GM21528 (cell line): ENCODE data around the gene SLC16A5.
"Not testable (repeated sequence)": the region's sequence is repeated elsewhere in the genome, so short reads cannot be mapped to it uniquely, and the experiment has no call there.

Experiments used
- ATAC-seq: cut with Tn5 transposase; IDR thresholded peaks from one replicate; pipeline ENCODE4 v1.9.1; 2021; ENCODE audit warnings: mild to moderate bottlenecking, moderate library complexity; ENCODE audit not compliant: unreplicated experiment, low FRiP score

Gene SLC16A5

DNA sequence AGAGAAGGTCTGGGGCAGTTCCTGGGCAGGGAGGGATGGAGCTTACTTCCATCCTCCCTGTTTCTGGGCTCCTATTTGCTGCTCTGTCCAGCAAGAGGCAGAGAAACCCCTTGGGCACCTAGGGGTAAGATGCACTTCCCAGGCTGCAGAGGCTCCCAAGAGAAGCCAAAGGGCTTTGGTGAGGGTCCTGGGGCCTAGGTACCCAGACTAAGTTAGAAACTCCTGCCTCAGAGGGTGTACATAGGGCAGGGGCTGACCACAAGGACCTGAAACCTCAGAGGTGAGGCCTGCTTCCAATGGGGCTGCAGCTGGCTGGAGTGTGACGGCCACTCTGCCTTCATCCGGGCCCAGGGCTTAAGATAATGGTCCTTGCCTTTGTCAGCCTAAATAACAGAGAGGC, 20.4 kb downstream of the SLC16A5 start:
- ATAC-seq, result no peak

DNA sequence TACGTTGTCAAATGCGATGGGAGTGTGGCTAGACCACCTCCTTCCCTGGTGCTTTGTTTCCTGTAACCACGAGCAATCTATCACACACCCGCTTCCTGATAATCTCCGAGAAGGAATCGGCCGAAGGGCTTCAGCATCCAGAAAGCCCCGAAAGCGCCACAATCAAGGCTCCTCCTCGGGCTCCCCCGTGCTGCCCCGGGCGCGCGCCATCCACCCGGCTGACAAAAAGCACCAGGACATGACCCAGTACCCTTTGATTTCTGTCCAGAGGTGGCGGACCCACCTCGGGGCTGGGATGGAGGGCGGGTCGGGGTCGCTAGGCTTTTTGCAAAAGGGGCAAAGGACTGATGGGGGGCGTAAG, 21.3 kb downstream of the SLC16A5 start:
- ATAC-seq, result no peak

GRCh38 chr17:75109407-75110233, 21.9 kb downstream of the SLC16A5 start, which contains the start of gene ARMC7:
ARMC7 (plus strand) TSS chr17:75109969; CDS start chr17:75110289, 320 bp downstream.
- ATAC-seq, result peak; percentile 66

DNA sequence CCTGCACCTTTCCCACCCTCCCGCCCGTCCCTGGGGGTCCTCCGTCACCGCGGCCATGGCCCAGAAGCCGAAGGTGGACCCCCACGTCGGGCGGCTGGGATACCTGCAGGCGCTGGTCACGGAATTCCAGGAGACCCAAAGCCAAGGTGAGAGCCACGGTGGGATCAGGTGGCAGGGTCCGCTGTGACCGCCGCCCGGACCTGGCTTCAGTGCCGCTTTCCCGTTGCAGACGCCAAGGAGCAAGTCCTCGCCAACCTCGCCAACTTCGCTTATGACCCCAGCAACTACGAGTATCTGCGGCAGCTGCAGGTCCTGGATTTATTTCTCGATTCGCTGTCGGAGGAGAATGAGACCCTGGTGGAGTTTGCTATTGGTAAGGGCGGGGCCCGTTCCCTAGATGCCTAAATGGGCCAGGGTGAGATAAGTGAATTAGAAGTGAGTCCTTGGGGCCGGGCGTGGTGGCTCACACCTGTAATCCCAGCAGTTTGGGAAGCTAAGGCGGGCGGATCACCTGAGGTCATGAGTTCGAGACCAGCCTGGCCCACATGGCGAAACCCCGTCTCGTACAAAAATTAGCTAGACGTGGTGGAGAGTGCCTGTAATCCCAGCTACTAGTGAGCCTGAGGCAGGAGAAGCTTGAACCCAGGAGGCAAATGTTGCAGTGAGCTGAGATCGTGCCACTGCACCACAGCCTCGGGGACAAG, 22.6 kb downstream of the SLC16A5 start:
- ATAC-seq, result no peak

- no peak for ATAC-seq
Observed at GRCh38 chr17:75111777-75112335, 24.1 kb downstream of the SLC16A5 start.

- ATAC-seq, result no peak
Observed at GRCh38 chr17:75113798-75114551, 26.2 kb downstream of the SLC16A5 start.

GRCh38 chr17:75114552-75115314, 27.0 kb downstream of the SLC16A5 start:
- ATAC-seq, result no peak

- no peak for ATAC-seq
Observed at GRCh38 chr17:75115555-75115954, 27.8 kb downstream of the SLC16A5 start.

GRCh38 chr17:75116737-75117136, 29.0 kb downstream of the SLC16A5 start:
- no peak for ATAC-seq

GRCh38 chr17:75118307-75118706, 30.6 kb downstream of the SLC16A5 start:
- no peak for ATAC-seq

DNA sequence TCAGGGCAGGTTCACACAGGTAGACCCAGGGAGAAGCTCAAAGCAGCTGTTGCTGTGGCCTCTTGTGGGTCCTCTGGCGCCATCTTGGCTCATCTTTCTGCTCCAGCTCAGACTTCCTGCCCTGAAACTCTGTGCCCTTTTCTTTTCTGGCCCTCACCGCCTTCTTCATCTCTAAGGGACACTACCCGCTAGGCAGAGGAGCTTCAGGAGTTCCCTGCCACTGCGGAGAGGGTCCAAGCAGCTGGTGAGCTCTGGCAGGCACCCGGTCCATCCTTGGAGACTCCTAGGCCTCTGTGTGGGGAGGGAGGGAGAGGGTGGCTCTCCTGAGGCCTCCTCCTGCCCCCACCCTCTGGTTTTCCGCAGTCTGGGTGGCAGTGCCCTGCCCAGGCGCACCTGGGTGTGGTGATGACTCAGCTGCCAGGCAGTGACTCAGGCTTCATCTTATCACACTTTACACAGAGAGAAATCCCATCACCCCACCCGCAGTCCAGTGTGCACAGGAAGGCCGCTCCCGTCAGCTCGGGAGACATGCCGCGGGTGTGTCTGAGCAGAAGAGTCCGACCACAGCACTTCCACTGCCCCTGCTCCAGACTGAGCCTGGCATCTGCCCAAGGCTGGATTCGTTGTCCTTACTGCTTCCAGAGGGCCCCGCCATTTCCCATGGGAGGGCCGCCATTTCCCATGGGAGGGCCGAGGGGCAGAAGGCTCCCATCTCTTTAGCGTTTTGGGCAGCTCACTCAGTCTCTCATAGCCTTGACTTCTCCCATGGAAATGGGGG, 36.5 kb downstream of the SLC16A5 start:
- no peak for ATAC-seq

- no peak for ATAC-seq
Observed at GRCh38 chr17:75124819-75125162, 37.0 kb downstream of the SLC16A5 start.

DNA sequence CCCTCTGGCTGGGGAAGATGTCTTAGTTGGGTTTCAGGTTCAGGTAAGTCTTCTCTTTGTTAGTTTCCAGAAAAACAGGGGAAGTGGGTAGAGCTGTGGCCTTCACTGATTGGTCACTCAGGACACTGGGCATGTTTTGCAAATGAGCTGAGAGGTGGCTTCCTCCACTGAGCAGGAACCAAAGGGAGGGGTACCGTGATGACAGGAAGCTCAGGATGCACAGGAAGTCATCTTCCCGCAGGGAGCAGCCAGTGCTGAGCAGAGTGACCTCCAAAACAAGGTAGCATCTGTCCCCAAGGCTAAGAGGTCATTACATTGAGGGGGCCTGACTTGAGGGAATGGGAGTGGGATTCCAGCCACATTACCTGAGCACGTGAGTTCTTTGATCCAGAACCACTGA, 38.2 kb downstream of the SLC16A5 start:
- ATAC-seq, result no peak

DNA sequence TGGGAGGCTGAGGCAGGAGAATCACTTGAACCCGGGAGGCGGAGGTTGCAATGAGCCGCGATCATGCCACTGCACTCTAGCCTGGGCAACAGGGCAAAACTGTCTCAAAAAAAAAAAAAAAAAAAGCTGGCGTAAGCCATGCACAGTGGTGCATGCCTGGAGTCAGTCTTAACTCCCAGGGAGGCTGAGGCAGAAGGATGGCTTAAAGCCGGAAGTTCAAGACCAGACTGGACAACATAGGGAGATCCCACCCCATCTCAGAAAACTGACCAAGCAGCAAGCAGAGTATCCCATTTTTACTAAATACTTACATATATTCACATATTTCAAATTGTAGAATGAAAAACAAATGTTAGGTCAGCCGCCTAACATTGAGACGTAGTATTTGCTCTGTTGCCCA, 39.2 kb downstream of the SLC16A5 start:
- no peak for ATAC-seq

- not testable (repeated sequence) for ATAC-seq
Observed at GRCh38 chr17:75127936-75128335, 40.2 kb downstream of the SLC16A5 start.

DNA sequence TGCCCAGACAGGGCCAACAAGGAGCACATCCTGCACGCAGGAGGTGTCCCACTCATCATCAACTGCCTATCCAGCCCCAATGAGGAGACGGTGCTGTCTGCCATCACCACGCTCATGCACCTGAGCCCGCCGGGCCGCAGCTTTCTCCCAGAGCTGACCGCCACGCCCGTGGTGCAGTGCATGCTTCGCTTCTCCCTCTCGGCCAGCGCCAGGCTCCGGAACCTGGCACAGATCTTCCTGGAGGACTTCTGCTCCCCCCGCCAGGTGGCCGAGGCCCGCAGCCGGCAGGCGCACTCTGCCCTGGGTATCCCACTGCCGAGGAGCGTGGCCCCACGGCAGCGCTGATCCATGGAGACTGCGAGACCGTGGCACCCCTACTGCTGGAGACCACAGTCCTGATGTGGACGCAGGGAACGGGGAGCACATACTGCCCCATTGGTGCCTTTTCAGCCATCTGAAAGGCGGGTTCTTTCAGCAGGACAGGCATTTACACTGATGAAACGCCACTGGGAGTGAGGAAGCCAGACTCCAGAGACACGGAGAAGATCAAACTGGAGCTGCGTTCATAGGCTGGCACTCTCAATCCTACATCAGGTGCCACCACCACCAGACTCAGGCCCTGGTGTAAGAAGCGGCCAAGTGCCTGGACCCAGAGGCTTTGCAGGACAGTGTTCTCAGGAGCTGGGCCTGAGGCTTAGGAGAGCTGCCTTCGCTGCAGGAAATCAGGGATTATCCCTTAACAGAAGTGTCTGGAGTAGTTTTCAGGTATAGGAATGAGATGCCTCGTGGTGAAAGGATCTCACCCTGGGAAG, 41.1 kb downstream of the SLC16A5 start:
- ATAC-seq, result no peak

DNA sequence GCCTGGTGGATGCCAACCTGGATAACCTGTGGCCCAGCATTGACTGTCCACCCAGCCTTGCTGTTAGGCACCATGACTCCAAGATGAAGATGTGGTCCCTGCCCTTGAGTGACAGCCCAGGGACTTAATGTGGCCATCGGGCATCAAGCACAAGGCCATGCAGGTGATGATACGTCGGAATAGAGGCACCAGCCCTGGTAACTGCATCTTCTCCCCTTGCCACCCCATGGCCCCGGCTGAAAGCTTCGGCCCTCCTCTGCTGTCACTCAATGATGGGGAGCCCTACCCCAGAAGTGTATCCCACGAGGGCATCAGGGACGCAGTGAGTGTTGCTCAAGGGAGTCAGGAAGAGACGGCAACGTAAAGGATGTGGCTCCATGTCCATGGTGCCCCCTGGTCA, 41.8 kb downstream of the SLC16A5 start:
- ATAC-seq, result no peak

- ATAC-seq, result no peak
Observed at GRCh38 chr17:75130059-75130631, 42.4 kb downstream of the SLC16A5 start.
